Sigmoid colon (tissue), 4 donors: ENCODE data around the gene ID1.

Source experiments
- EP300 ChIP-seq, 4 donors: sonication (generic); formaldehyde crosslinking; IDR thresholded peaks; one replicate each; pipeline ENCODE4 v1.6.1; 2017; ENCODE audit warnings: antibody characterized with exemption in 4 of 4
- POLR2A ChIP-seq, 2 donors: fragments of 450-650 bp; IDR thresholded peaks; one replicate each; pipeline ENCODE4 v1.6.1; 2016; ENCODE audit warnings: antibody characterized with exemption in 2 of 2, mild to moderate bottlenecking in 2 of 2, moderate library complexity in 2 of 2
- TF ChIP-seq, protein P1 (sequence below), 4 experiments: fragments of 450-650 bp in 3 of 4; fragments of 200-600 bp in 1 of 4; IDR thresholded peaks; one replicate each; pipeline ENCODE4 v1.5.1; 2016 to 2019; ENCODE audit warnings: antibody characterized with exemption in 4 of 4, mild to moderate bottlenecking in 3 of 4, moderate library complexity in 2 of 4

DNA sequence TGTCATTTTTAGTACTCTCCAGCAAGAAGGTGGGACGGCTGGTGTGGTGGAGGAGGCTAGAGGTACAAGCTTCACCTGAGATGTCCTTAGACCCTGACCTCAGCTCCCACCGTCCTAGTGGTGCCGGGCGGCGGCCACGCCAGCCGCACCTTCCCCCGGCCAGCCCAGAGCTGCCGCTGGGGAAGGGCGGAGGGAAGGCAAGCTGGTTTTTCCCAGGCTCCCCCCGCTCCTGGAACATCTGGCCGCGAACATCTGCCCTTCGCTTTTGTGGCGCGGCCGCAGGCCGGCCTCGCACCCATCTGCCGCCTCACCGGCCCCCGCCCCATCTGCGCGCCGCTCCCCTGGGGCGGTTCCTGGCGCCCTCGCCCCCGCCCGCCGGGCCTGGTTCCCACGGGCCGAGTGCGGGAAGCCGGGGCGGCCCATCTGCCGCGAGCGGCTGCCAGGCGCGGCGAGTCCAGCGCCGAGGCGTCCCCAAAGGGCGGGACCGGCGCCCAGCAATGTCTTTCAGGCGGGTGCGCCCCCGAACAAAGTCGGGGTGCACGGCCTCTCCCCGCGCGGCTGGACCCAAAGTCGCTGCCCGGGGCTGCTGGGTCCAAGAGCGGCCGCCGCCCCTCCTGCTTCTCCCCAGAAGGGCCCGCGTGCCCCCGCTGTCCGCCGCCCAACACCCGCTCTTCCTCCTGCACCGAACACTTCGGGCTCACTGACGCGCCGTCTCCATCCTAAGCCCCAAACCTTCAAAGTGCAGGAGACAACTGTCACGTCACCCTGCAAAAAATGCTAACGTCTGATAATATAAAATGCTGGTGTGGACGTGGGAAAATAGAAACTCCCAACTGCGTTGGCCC lies 17.3 kb upstream of the ID1 start:
- no peak for TF ChIP-seq EP300 (IDR thresholded peaks at IDR 0.05)
- TF ChIP-seq, protein P1, sequence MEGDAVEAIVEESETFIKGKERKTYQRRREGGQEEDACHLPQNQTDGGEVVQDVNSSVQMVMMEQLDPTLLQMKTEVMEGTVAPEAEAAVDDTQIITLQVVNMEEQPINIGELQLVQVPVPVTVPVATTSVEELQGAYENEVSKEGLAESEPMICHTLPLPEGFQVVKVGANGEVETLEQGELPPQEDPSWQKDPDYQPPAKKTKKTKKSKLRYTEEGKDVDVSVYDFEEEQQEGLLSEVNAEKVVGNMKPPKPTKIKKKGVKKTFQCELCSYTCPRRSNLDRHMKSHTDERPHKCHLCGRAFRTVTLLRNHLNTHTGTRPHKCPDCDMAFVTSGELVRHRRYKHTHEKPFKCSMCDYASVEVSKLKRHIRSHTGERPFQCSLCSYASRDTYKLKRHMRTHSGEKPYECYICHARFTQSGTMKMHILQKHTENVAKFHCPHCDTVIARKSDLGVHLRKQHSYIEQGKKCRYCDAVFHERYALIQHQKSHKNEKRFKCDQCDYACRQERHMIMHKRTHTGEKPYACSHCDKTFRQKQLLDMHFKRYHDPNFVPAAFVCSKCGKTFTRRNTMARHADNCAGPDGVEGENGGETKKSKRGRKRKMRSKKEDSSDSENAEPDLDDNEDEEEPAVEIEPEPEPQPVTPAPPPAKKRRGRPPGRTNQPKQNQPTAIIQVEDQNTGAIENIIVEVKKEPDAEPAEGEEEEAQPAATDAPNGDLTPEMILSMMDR (IDR thresholded peaks at IDR 0.05), result no peak
- no peak for TF ChIP-seq POLR2A (IDR thresholded peaks at IDR 0.05)
